Subcutaneous adipose tissue (tissue), 4 donors: ENCODE data around the gene HSPA12A. TPM values are rescaled to one million over a fixed set of nuclear protein-coding genes. Genes with fewer than 3 reads are reported as not detected.

Experiments
- CTCF ChIP-seq: fragments of 450-650 bp; IDR thresholded peaks from one replicate; pipeline ENCODE4 v1.5.1; 2016; ENCODE audit warnings: low read depth, mild to moderate bottlenecking, control low read depth, antibody characterized with exemption, moderate library complexity
- total RNA-seq, 4 donors: library from RNA; depleted of rRNA; stranded (reverse); fragments of >200 nt; gene quantifications; one replicate each; pipeline ENCODE4 v1.1.0, GENCODE V29; 2016

HSPA12A gene
- total RNA-seq, 4 donors from 2014 or later: 18.0 to 41.3 (median 25.4) TPM

GRCh38 chr10:116752563-116752962 lies 10.2 kb upstream of the HSPA12A start:
- no peak for TF ChIP-seq CTCF

GRCh38 chr10:116748471-116748870 lies 6.1 kb upstream of the HSPA12A start:
- no peak for TF ChIP-seq CTCF

GRCh38 chr10:116748041-116748440 lies 5.7 kb upstream of the HSPA12A start:
- no peak for TF ChIP-seq CTCF

- no peak for TF ChIP-seq CTCF
Observed at GRCh38 chr10:116747325-116747724, 5.0 kb upstream of the HSPA12A start.

GRCh38 chr10:116744885-116745284 lies 2.5 kb upstream of the HSPA12A start:
- no peak for TF ChIP-seq CTCF

GRCh38 chr10:116744163-116744753 lies 1.9 kb upstream of the HSPA12A start:
- TF ChIP-seq CTCF: no peak

GRCh38 chr10:116743266-116744064 lies 1.1 kb upstream of the HSPA12A start:
- TF ChIP-seq CTCF: no peak
